IMR-90 (cell line): ENCODE data around the gene NGB. TPM values are rescaled to one million over a fixed set of nuclear protein-coding genes. Genes with fewer than 3 reads are reported as not detected.

Experiments used
- ATAC-seq: fragments of 200-7000 bp; cut with Tn5 transposase; 2 replicates; pipeline ENCODE4 v1.9.1; 2020; ENCODE audit warnings: low read depth, mild to moderate bottlenecking, moderate library complexity
- BruUV-seq: library from RNA; stranded (reverse); fragments of 400-500 nt; replicated peaks from 2 replicates; lab custom pipeline; 2021; lab: Mats Ljungman, UMichigan
- CTCF ChIA-PET: fragments of 300-600 bp; formaldehyde crosslinking; extraction: SDS; loops from one replicate; lab custom pipeline; 2021; ENCODE audit warnings: antibody characterized with exemption; lab: Yijun Ruan, JAX
- POLR2A ChIA-PET: fragments of 300-600 bp; sonication (Branson Sonifier 250); formaldehyde crosslinking; loops from one replicate; lab custom pipeline; 2022; ENCODE audit warnings: antibody characterized with exemption; ENCODE audit not compliant: unreplicated experiment; lab: Charles Lee
- DNase-seq: peaks from one replicate; pipeline ENCODE4 v3.0.0; 2013
- H2AFZ ChIP-seq: replicated peaks from 2 replicates; pipeline ENCODE3; 2013; ENCODE audit warnings: low read length, mild to moderate bottlenecking; ENCODE audit not compliant: poor library complexity
- H2AK5ac ChIP-seq: 2 replicates; pipeline ENCODE4 v1.6.1; 2013; ENCODE audit warnings: low read depth, low read length, inconsistent platforms
- H2AK9ac ChIP-seq: replicated peaks from 2 replicates; pipeline ENCODE3; 2013; ENCODE audit warnings: mild to moderate bottlenecking, low read depth, low read length, moderate library complexity; ENCODE audit not compliant: poor library complexity
- H2BK120ac ChIP-seq: 2 replicates; pipeline ENCODE4 v1.6.1; 2013; ENCODE audit warnings: low read depth, low read length, inconsistent platforms
- H2BK15ac ChIP-seq: 3 replicates; pipeline ENCODE4 v1.6.1; 2013; ENCODE audit warnings: low read depth, low read length, inconsistent platforms
- H2BK20ac ChIP-seq: 2 replicates; pipeline ENCODE4 v1.6.1; 2013; ENCODE audit warnings: low read depth, mild to moderate bottlenecking, inconsistent platforms, low read length, moderate library complexity
- H2BK5ac ChIP-seq: 2 replicates; pipeline ENCODE4 v1.6.1; 2013; ENCODE audit warnings: mild to moderate bottlenecking, low read depth, low read length, inconsistent platforms; ENCODE audit not compliant: poor library complexity, severe bottlenecking
- H3K14ac ChIP-seq: replicated peaks from 2 replicates; pipeline ENCODE4 v1.6.1; 2013; ENCODE audit warnings: low read depth, low read length, inconsistent platforms
- H3K18ac ChIP-seq: 2 replicates; pipeline ENCODE4 v1.6.1; 2013; ENCODE audit warnings: low read depth, low read length, control low read depth
- H3K23ac ChIP-seq: 2 replicates; pipeline ENCODE4 v1.6.1; 2013; ENCODE audit warnings: low read depth, low read length, inconsistent platforms
- H3K27ac ChIP-seq: 2 replicates; pipeline ENCODE4 v1.5.1; 2013; ENCODE audit warnings: mild to moderate bottlenecking, control low read depth, low read length; ENCODE audit not compliant: insufficient read depth
- H3K27me3 ChIP-seq: 2 replicates; pipeline ENCODE4 v1.6.1; 2013; ENCODE audit warnings: low read length; ENCODE audit not compliant: control insufficient read depth, insufficient read depth
- H3K36me3 ChIP-seq: 2 replicates; pipeline ENCODE4 v1.6.1; 2013; ENCODE audit warnings: low read length, mixed read lengths; ENCODE audit not compliant: control insufficient read depth, insufficient read depth
- H3K4ac ChIP-seq: 2 replicates; pipeline ENCODE4 v1.6.1; 2013; ENCODE audit warnings: low read depth, low read length, inconsistent platforms
- H3K4me1 ChIP-seq: 2 replicates; pipeline ENCODE4 v1.6.1; 2013; ENCODE audit warnings: low read length, mixed read lengths; ENCODE audit not compliant: control insufficient read depth, insufficient read depth
- H3K4me2 ChIP-seq: 2 replicates; pipeline ENCODE4 v1.6.1; 2013; ENCODE audit warnings: low read depth, mild to moderate bottlenecking, control low read depth, low read length, moderate library complexity
- H3K4me3 ChIP-seq: 2 replicates; pipeline ENCODE4 v1.5.1; 2013; ENCODE audit warnings: low read depth, mild to moderate bottlenecking, control low read depth, low read length, moderate library complexity; ENCODE audit not compliant: insufficient read depth
- H3K56ac ChIP-seq: 2 replicates; pipeline ENCODE4 v1.6.1; 2013; ENCODE audit warnings: low read length, inconsistent platforms; ENCODE audit not compliant: insufficient read depth; ENCODE audit errors: extremely low read depth
- H3K79me1 ChIP-seq, 2 experiments: 2 replicates each; pipeline ENCODE4 v1.6.1; 2013; ENCODE audit warnings: low read length in 2 of 2, inconsistent platforms in 1 of 2, low read depth in 1 of 2
- H3K9ac ChIP-seq: 2 replicates; pipeline ENCODE4 v1.6.1; 2013; ENCODE audit warnings: low read depth, low read length, control low read depth
- H3K9me1 ChIP-seq: 2 replicates; pipeline ENCODE4 v1.6.1; 2013; ENCODE audit warnings: low read length, inconsistent platforms; ENCODE audit not compliant: insufficient read depth
- H3K9me3 ChIP-seq: 2 replicates; pipeline ENCODE4 v1.6.1; 2013; ENCODE audit warnings: low read length; ENCODE audit not compliant: control insufficient read depth, insufficient read depth
- H4K20me1 ChIP-seq: 2 replicates; pipeline ENCODE4 v1.6.1; 2013; ENCODE audit warnings: low read length, inconsistent platforms; ENCODE audit not compliant: insufficient read depth
- H4K5ac ChIP-seq: 2 replicates; pipeline ENCODE4 v1.6.1; 2013; ENCODE audit warnings: mild to moderate bottlenecking, low read depth, low read length, control low read depth
- H4K8ac ChIP-seq, 2 experiments: 2 replicates each; pipeline ENCODE4 v1.6.1; 2013; ENCODE audit warnings: low read depth in 2 of 2, low read length in 2 of 2, control low read depth in 1 of 2, inconsistent platforms in 1 of 2
- H4K91ac ChIP-seq: 2 replicates; pipeline ENCODE4 v1.6.1; 2013; ENCODE audit warnings: low read depth, low read length, inconsistent platforms; ENCODE audit not compliant: insufficient read depth
- BHLHE40 ChIP-seq: fragments of 150-350 bp; IDR thresholded peaks from 2 replicates; pipeline ENCODE4 v1.6.1; 2016; ENCODE audit warnings: mild to moderate bottlenecking, low read depth, low read length
- CEBPB ChIP-seq: IDR thresholded peaks from 2 replicates; pipeline ENCODE4 v1.6.1; 2012; ENCODE audit warnings: low read depth, low read length, improper control_type of control experiment
- CHD1 ChIP-seq: IDR thresholded peaks from 2 replicates; pipeline ENCODE4 v1.6.1; 2012; ENCODE audit warnings: low read depth, low read length, improper control_type of control experiment
- FOS ChIP-seq: fragments of 150-350 bp; IDR thresholded peaks from 2 replicates; pipeline ENCODE4 v1.6.1; 2016; ENCODE audit warnings: low read depth, low read length
- MAFK ChIP-seq: IDR thresholded peaks from 2 replicates; pipeline ENCODE4 v1.6.1; 2012; ENCODE audit warnings: low read depth, low read length, improper control_type of control experiment
- MAZ ChIP-seq: IDR thresholded peaks from 2 replicates; pipeline ENCODE4 v1.6.1; 2012; ENCODE audit warnings: low read depth, mild to moderate bottlenecking, low read length, improper control_type of control experiment, moderate library complexity, borderline replicate concordance
- POLR2A ChIP-seq: IDR thresholded peaks from 2 replicates; pipeline ENCODE4 v1.6.1; 2012; ENCODE audit warnings: mild to moderate bottlenecking, low read depth, low read length
- RFX5 ChIP-seq: IDR thresholded peaks from 2 replicates; pipeline ENCODE4 v1.8.0; 2012; ENCODE audit warnings: low read depth, mild to moderate bottlenecking, low read length, moderate library complexity
- SMC3 ChIP-seq: fragments of 150-350 bp; IDR thresholded peaks from 2 replicates; pipeline ENCODE4 v1.6.1; 2016; ENCODE audit warnings: low read depth, mild to moderate bottlenecking, antibody characterized with exemption, low read length, moderate library complexity
- WGBS, 2 experiments: methylation state at CpG; one replicate each; pipeline versions ENCODE4 v1.1.5 to v1.1.7; 2013; ENCODE audit warnings: missing lambda C conversion rate in 2 of 2; ENCODE audit not compliant: insufficient read length in 1 of 2; ENCODE audit errors: extremely low coverage in 2 of 2; 5-methylcytosine and 5-hydroxymethylcytosine counted together
- dilution Hi-C: fragments of 300-500 bp; cut with HindIII; formaldehyde crosslinking; loops from one replicate; pipeline ENCODE4 v1.14.3; 2018; ENCODE audit warnings: low sequenced_read_pairs; ENCODE audit not compliant: unreplicated experiment
- in situ Hi-C: fragments of 300-500 bp; cut with MboI; formaldehyde crosslinking; loops from 3 replicates; pipeline ENCODE4 v1.14.3; 2019; ENCODE audit warnings: low sequenced_read_pairs, inconsistent platforms, mixed read lengths
- intact Hi-C: fragments of 100-400 bp; cut with micrococcal nuclease; formaldehyde crosslinking; loops from 2 replicates; pipeline ENCODE4 v1.10.0; 2022
- polyA plus RNA-seq, 3 experiments: library from polyadenylated mRNA; depleted of rRNA; stranded (reverse); fragments of >200 nt; gene quantifications; 2 replicates each; pipeline ENCODE4 v1.2.3, GENCODE V29; 2012; ENCODE audit warnings: low replicate concordance in 1 of 3
- total RNA-seq: library from RNA; depleted of rRNA; stranded (reverse); fragments of >200 nt; gene quantifications from 2 replicates; pipeline ENCODE4 v1.2.3, GENCODE V29; 2012
- TF ChIP-seq, protein P1 (sequence below): fragments of 150-350 bp; IDR thresholded peaks from 2 replicates; pipeline ENCODE4 v1.6.1; 2017; ENCODE audit warnings: mild to moderate bottlenecking, antibody characterized with exemption, low read length, low read depth

NGB gene
- total and polyA plus RNA-seq, 2 of the 4 experiments (the other 2 are of a cell fraction): not detected

DNA sequence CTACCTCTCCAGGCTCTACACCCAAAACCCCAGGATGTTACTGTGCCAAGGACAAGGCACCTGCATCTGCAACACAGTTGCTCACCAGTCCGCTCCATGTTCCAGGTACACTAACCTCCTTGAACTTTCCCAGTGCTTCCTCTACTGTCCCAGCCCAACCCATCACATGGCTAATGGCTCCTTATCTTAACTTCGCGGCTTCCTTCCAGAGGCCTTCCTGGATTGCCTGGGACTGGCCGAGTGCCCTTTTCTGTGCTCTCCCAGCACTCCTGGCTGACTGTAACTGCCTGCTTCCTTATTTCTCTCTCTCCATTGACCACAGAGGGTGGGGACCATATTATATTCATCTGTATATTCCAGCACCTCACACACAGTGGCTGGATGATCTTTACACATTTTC is 28.8 kb upstream of the NGB start:
- TF ChIP-seq CHD1 (no peak), POLR2A (no peak), FOS (no peak), MAZ (no peak), MAFK (no peak), BHLHE40 (no peak), CEBPB (no peak), SMC3 (no peak), RFX5 (no peak)
- TF ChIP-seq, protein P1, sequence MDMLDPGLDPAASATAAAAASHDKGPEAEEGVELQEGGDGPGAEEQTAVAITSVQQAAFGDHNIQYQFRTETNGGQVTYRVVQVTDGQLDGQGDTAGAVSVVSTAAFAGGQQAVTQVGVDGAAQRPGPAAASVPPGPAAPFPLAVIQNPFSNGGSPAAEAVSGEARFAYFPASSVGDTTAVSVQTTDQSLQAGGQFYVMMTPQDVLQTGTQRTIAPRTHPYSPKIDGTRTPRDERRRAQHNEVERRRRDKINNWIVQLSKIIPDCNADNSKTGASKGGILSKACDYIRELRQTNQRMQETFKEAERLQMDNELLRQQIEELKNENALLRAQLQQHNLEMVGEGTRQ: no peak
- ATAC-seq (no peak), DNase-seq (no peak)
- Histone ChIP-seq H4K5ac (no peak overlapping the region), H2AK9ac (no peak overlapping the region), H3K27me3 (no peaks in the 10 kb centered on the region), H3K56ac (no peak overlapping the region), H4K91ac (no peak overlapping the region), H2AK5ac (no peak overlapping the region), H2AFZ (no peak overlapping the region), H3K9ac (no peak overlapping the region), H2BK120ac (no peak overlapping the region), H4K20me1 (peaks cover 9% of the 10 kb centered on the region; the same call in 1 of the 2 replicates), H2BK5ac (no peak overlapping the region), H3K9me3 (no peaks in the 10 kb centered on the region), H3K14ac (no peak overlapping the region), H3K18ac (no peak overlapping the region), H3K4me2 (no peak overlapping the region), H3K23ac (no peak overlapping the region), H3K9me1 (peaks cover 13% of the 10 kb centered on the region), H2BK20ac (no peak overlapping the region), H3K4ac (no peak overlapping the region), H3K79me1 (peaks cover 6 to 15% of the 10 kb centered on the region in 2 experiments), H3K4me1 (peaks cover 10% of the 10 kb centered on the region), H3K36me3 (peaks cover 15% of the 10 kb centered on the region), H3K27ac (no peak overlapping the region), H4K8ac (no peak overlapping the region), H3K4me3 (no peak overlapping the region), H2BK15ac (no peak overlapping the region)
- in situ Hi-C loops (loop anchor here (10.0 to 25.0 kb wide), 2 partner anchors 245 to 412 kb away; no protein-coding TSS in a partner anchor), intact Hi-C loops (loop anchor here (5.0 kb wide), 2 partner anchors 253 to 427 kb away; no protein-coding TSS in a partner anchor), dilution Hi-C loops (no loop called here)
- CTCF ChIA-PET: interaction anchor here (7.0 kb wide), 1 partner anchor 15 kb away, joined by 116 read pairs; no protein-coding TSS in a partner anchor
- no TSS peak for BruUV-seq
- POLR2A ChIA-PET: no interaction called here
- 100% methylated on average over 1 of the region's 4 CpGs; no CpG with 5 or more reads in 1 of the 2 experiments for WGBS, 2 experiments
